Sigmoid colon (tissue), 7 donors: ENCODE results near the gene S100A4. TPM values are rescaled to one million over a fixed set of nuclear protein-coding genes. Genes with fewer than 3 reads are reported as not detected.
"Not testable (repeated sequence)": the region's sequence is repeated elsewhere in the genome, so short reads cannot be mapped to it uniquely, and the experiment has no call there.

Experiments used
- DNase-seq: peaks from one replicate; pipeline ENCODE4 v3.0.0-alpha.2; 2019
- H3K27ac ChIP-seq, 4 donors: fragments of 200-600 bp; sonication (generic); one replicate each; pipeline ENCODE4 v1.5.1; 2016 to 2019; ENCODE audit warnings: mild to moderate bottlenecking in 1 of 4
- H3K27me3 ChIP-seq, 3 donors: fragments of 200-600 bp; sonication (generic); one replicate each; pipeline ENCODE4 v1.5.1; 2019; ENCODE audit warnings: mild to moderate bottlenecking in 1 of 3
- H3K36me3 ChIP-seq, 4 donors: fragments of 200-600 bp; sonication (generic); one replicate each; pipeline ENCODE4 v1.5.1; 2016 to 2019
- H3K4me1 ChIP-seq, 4 donors: fragments of 200-600 bp; sonication (generic); one replicate each; pipeline ENCODE4 v1.5.1; 2017 to 2019
- H3K4me3 ChIP-seq, 4 donors: fragments of 200-600 bp; sonication (generic); one replicate each; pipeline ENCODE4 v1.5.1; 2017 to 2019; ENCODE audit warnings: mild to moderate bottlenecking in 2 of 4, moderate library complexity in 1 of 4
- H3K9me3 ChIP-seq, 4 donors: fragments of 200-600 bp in 3 of 4; sonication (generic) in 3 of 4; one replicate each; pipeline versions ENCODE4 v1.5.1 to v1.6.1; 2013 to 2019
- CTCF ChIP-seq, 4 experiments: fragments of 450-650 bp in 3 of 4; fragments of 200-600 bp in 1 of 4; IDR thresholded peaks; one replicate each; pipeline ENCODE4 v1.5.1; 2016 to 2019; ENCODE audit warnings: antibody characterized with exemption in 4 of 4, mild to moderate bottlenecking in 3 of 4, moderate library complexity in 2 of 4
- EP300 ChIP-seq, 4 donors: sonication (generic); formaldehyde crosslinking; IDR thresholded peaks; one replicate each; pipeline ENCODE4 v1.6.1; 2017; ENCODE audit warnings: antibody characterized with exemption in 4 of 4
- POLR2A ChIP-seq, 2 donors: fragments of 450-650 bp; IDR thresholded peaks; one replicate each; pipeline ENCODE4 v1.6.1; 2016; ENCODE audit warnings: antibody characterized with exemption in 2 of 2, mild to moderate bottlenecking in 2 of 2, moderate library complexity in 2 of 2
- POLR2AphosphoS5 ChIP-seq, 4 donors: sonication (generic); formaldehyde crosslinking; IDR thresholded peaks; one replicate each; pipeline ENCODE4 v1.6.1; 2017; ENCODE audit warnings: antibody characterized with exemption in 4 of 4
- WGBS, 2 donors: extraction: QIAGEN DNeasy Blood & Tissue Kit; methylation state at CpG; one replicate each; pipeline ENCODE4 v1.1.7; 2013; 5-methylcytosine and 5-hydroxymethylcytosine counted together
- intact Hi-C: fragments of 100-400 bp; cut with DNase I; formaldehyde crosslinking; loops from one replicate; pipeline ENCODE4 v1.15.1; 2023
- polyA plus RNA-seq, 3 donors: library from polyadenylated mRNA; stranded (reverse); fragments of 200-250 nt; gene quantifications; one replicate each; pipeline ENCODE4 v1.2.3, GENCODE V29; 2013
- total RNA-seq, 4 donors: library from RNA; depleted of rRNA; stranded (reverse); fragments of >200 nt; gene quantifications; one replicate each; pipeline ENCODE4 v1.1.0, GENCODE V29; 2016
- donor health status: healthy with polysubstance abuse.
- donor health status: Bipolar disorder and iron deficiency.
- donor health status: healthy.

The S100A4 gene
- total and polyA plus RNA-seq, 7 donors, result 189 to 499 (median 336) TPM

GRCh38 chr1:153586347-153586746 is 40.7 kb upstream of the S100A4 start:
- no peak for TF ChIP-seq CTCF (IDR thresholded peaks at IDR 0.05)
- TF ChIP-seq POLR2AphosphoS5 (IDR thresholded peaks at IDR 0.05), result no peak
- no peak for TF ChIP-seq EP300 (IDR thresholded peaks at IDR 0.05)
- Histone ChIP-seq H3K4me3 (no peak overlapping the region), H3K9me3 (no peaks in the 10 kb centered on the region), H3K27me3 (no peaks in the 10 kb centered on the region), H3K4me1 (no peaks in the 10 kb centered on the region), H3K27ac (no peak overlapping the region), H3K36me3 (no peaks in the 10 kb centered on the region)
- WGBS, 2 donors, result 36 to 48% methylated on average over 1 of the region's 1 CpG
- intact Hi-C loops, result no loop called here
- DNase-seq, result no peak

- intact Hi-C loops, result no loop called here
- TF ChIP-seq EP300 (IDR thresholded peaks at IDR 0.05), result no peak
- TF ChIP-seq CTCF (IDR thresholded peaks at IDR 0.05), result no peak
- no peak for TF ChIP-seq POLR2AphosphoS5 (IDR thresholded peaks at IDR 0.05)
- TF ChIP-seq POLR2A (IDR thresholded peaks at IDR 0.05), result no peak
- Histone ChIP-seq H3K4me3 (no peak overlapping the region), H3K9me3 (no peaks in the 10 kb centered on the region), H3K27me3 (no peaks in the 10 kb centered on the region), H3K4me1 (no peaks in the 10 kb centered on the region), H3K36me3 (no peaks in the 10 kb centered on the region), H3K27ac (no peak overlapping the region)
- DNase-seq, result no peak
- WGBS, 2 donors, result 91 to 98% methylated on average over 1 of the region's 1 CpG
Observed at GRCh38 chr1:153585006-153585405, 39.4 kb upstream of the S100A4 start.

GRCh38 chr1:153583976-153584375 is 38.4 kb upstream of the S100A4 start:
- Histone ChIP-seq H3K9me3 (no peaks in the 10 kb centered on the region), H3K4me1 (no peaks in the 10 kb centered on the region), H3K27me3 (no peaks in the 10 kb centered on the region), H3K27ac (no peak overlapping the region), H3K4me3 (no peak overlapping the region), H3K36me3 (no peaks in the 10 kb centered on the region)
- no peak for TF ChIP-seq POLR2A (IDR thresholded peaks at IDR 0.05)
- no peak for TF ChIP-seq EP300 (IDR thresholded peaks at IDR 0.05)
- TF ChIP-seq CTCF (IDR thresholded peaks at IDR 0.05), result no peak
- TF ChIP-seq POLR2AphosphoS5 (IDR thresholded peaks at IDR 0.05), result no peak
- WGBS, 2 donors, result 88 to 91% methylated on average over 2 of the region's 2 CpGs
- intact Hi-C loops, result no loop called here
- DNase-seq, result no peak

GRCh38 chr1:153583514-153583913 is 37.9 kb upstream of the S100A4 start:
- H3K36me3 ChIP-seq, H3K27me3 ChIP-seq, H3K4me1 ChIP-seq, DNase-seq, H3K27ac ChIP-seq, H3K4me3 ChIP-seq, H3K9me3 ChIP-seq, intact Hi-C loops: not testable (repeated sequence)
- WGBS, 2 donors, result 92 to 93% methylated on average over 3 of the region's 3 CpGs

- WGBS, 2 donors, result 95 to 96% methylated on average over 34 of the region's 34 CpGs
- intact Hi-C loops, H3K4me3 ChIP-seq, H3K36me3 ChIP-seq, H3K27me3 ChIP-seq, H3K27ac ChIP-seq, H3K9me3 ChIP-seq, H3K4me1 ChIP-seq, DNase-seq: not testable (repeated sequence)
Observed at GRCh38 chr1:153582836-153583235, 37.2 kb upstream of the S100A4 start.

GRCh38 chr1:153578936-153579335 is 33.3 kb upstream of the S100A4 start:
- 85 to 87% methylated on average over 3 of the region's 3 CpGs for WGBS, 2 donors
- no peaks in the 10 kb centered on the region for H3K36me3 ChIP-seq
- H3K27ac ChIP-seq, result no peak overlapping the region
- DNase-seq, result no peak
- H3K4me1 ChIP-seq, result no peaks in the 10 kb centered on the region
- no peak overlapping the region for H3K4me3 ChIP-seq
- no peaks in the 10 kb centered on the region for H3K9me3 ChIP-seq
- no peak for TF ChIP-seq POLR2A (IDR thresholded peaks at IDR 0.05)
- TF ChIP-seq POLR2AphosphoS5 (IDR thresholded peaks at IDR 0.05), result no peak
- no peak for TF ChIP-seq CTCF (IDR thresholded peaks at IDR 0.05)
- no peak for TF ChIP-seq EP300 (IDR thresholded peaks at IDR 0.05)
- H3K27me3 ChIP-seq, result no peaks in the 10 kb centered on the region
- intact Hi-C loops, result no loop called here
